ENCODE data around the gene FGF22.

- TF ChIP-seq CTCF (IDR thresholded peaks at IDR 0.05): no peak
- no peak for TF ChIP-seq ZFX (IDR thresholded peaks at IDR 0.05; ENCODE audit: borderline replicate concordance)
Measured at GRCh38 chr19:633068-633785, 6.5 kb upstream of the FGF22 start, which contains the start of gene POLRMT.
